ENCODE results near the gene ZBTB40.
A peak's percentile ranks its signal among the peaks of the same experiment; 100 is the strongest.

ZBTB40 gene

DNA sequence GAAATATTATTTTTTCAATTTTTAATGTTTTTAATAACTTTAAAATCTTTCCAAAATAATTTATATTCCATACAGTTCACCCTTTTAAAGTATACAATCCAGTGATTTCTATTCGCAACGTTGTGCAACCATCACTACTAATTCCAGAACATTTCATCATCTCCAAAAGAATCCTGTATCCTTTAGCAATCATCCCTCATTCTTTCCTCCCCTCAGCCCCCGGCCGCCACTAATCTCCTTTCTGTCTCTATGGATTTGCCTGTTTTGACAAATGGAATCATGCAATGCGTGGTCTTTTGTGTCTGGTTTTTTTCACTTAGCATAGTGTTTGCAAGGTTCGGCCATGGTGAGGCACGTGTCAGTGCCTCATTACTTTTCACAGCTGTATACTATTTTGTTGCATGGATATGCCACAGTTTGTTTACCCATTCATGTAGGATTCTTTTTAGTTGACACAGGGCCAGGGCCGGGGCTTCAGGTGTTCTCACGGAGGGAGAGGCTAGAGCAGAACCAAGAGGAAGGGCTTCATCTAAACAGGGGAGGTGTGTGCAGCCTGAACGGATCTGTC lies 40.6 kb upstream of the ZBTB40 start:
- no peak overlapping the region for H3K27ac ChIP-seq
- ChIA-PET POLR2A (ENCODE audit: low non-redundant PET) (no interaction called here), CTCF (interaction anchor here (0.6 kb wide), 1 partner anchor 116 kb away, joined by 5 read pairs; no protein-coding TSS in a partner anchor)
- no peak for DNase-seq (ENCODE audit: low spot score)
- TF ChIP-seq, protein P1, sequence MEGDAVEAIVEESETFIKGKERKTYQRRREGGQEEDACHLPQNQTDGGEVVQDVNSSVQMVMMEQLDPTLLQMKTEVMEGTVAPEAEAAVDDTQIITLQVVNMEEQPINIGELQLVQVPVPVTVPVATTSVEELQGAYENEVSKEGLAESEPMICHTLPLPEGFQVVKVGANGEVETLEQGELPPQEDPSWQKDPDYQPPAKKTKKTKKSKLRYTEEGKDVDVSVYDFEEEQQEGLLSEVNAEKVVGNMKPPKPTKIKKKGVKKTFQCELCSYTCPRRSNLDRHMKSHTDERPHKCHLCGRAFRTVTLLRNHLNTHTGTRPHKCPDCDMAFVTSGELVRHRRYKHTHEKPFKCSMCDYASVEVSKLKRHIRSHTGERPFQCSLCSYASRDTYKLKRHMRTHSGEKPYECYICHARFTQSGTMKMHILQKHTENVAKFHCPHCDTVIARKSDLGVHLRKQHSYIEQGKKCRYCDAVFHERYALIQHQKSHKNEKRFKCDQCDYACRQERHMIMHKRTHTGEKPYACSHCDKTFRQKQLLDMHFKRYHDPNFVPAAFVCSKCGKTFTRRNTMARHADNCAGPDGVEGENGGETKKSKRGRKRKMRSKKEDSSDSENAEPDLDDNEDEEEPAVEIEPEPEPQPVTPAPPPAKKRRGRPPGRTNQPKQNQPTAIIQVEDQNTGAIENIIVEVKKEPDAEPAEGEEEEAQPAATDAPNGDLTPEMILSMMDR (conservative IDR thresholded peaks at IDR 0.05; ENCODE audit: low read depth) = no peak

DNA sequence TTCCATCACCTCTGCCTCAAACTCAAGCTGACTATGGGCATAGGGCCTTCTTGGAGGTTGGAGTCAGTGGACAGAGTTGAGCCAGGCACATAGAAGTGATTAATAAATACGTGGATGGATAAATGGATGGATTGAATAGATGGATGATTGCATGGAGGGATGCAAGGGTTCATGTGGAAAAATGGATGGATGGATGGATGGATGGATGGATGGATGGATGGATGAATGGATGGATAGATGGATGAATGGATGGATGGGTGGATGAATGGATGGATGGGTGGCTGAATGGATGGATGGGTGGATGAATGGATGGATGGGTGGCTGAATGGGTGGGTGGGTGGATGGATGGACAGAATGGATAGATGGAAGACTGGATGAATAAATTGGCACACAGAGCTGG lies 40.1 kb upstream of the ZBTB40 start:
- no peak for DNase-seq (ENCODE audit: low spot score)
- ChIA-PET POLR2A (ENCODE audit: low non-redundant PET) (no interaction called here), CTCF (interaction anchor here (0.6 kb wide), 1 partner anchor 116 kb away, joined by 5 read pairs; no protein-coding TSS in a partner anchor)
- no peak overlapping the region for H3K27ac ChIP-seq
- TF ChIP-seq, protein P1 (conservative IDR thresholded peaks at IDR 0.05; ENCODE audit: low read depth) = no peak

DNA sequence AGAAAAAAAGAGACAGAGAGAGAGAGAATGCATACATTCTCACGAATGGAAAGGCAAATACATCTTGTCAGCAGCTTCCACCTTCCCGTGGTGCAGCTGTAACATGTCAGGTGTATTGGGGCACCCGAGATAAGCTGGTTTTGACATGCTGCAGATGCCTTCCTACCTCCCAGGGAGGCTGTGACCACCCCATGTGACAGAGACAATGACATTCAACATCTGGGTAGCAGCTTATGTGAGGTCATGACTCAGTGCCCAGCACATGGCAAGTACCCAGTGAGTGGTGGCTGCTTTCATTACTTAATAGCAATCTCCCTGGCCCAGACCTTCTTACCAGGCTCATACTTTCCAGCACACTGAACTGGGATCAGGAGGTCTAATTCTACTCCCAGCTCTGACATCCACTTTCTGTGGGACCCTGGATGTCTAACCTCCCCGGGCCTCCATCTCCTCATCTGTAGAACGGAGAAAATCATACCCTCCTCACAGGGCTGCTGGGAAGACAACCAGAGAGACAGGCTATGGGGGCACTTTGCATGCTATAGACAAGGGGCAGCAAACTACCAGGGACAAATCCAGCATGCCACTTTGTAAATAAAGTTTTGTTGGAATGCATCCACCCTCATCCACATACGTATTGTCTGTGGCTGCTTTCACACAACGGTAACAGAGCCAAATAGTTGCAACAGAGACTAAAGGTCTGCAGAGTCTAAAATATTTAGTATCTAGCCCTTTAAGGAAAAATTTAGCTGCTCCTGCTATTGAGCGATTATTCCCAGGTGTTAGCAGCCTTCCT lies 38.5 kb upstream of the ZBTB40 start:
- POLR2A ChIA-PET (ENCODE audit: low non-redundant PET) = no interaction called here
- CTCF ChIA-PET = interaction anchor here (0.5 kb wide), 1 partner anchor 198 kb away, joined by 3 read pairs; no protein-coding TSS in a partner anchor
- no peak overlapping the region for H3K27ac ChIP-seq
- TF ChIP-seq, protein P1 (conservative IDR thresholded peaks at IDR 0.05; ENCODE audit: low read depth) = no peak
- DNase-seq (ENCODE audit: low spot score) = peak; percentile 22

DNA sequence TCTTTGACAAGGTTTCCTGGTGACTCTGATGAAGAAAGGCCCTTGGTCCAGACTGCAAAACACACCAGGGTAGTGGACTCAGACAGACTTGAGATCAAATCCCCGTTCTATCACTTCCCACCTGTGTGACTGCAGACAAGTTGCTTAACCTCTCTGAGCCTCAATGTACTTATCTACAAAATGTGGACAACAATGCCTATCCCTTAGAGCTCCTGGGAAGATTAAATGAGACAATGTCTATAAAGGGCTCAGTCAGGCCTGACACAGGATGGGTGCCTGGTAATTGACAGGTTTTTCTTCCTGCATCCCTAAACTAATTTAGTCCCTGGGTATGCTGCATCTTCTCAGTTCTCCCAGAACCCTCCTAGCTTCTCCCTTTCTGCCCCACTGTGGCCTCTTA lies 37.9 kb upstream of the ZBTB40 start:
- no peak for DNase-seq (ENCODE audit: low spot score)
- no peak overlapping the region for H3K27ac ChIP-seq
- ChIA-PET POLR2A (ENCODE audit: low non-redundant PET) (no interaction called here), CTCF (interaction anchor here (0.7 kb wide), 1 partner anchor 309 kb away, joined by 3 read pairs; no protein-coding TSS in a partner anchor)
- TF ChIP-seq, protein P1 (conservative IDR thresholded peaks at IDR 0.05; ENCODE audit: low read depth) = no peak

DNA sequence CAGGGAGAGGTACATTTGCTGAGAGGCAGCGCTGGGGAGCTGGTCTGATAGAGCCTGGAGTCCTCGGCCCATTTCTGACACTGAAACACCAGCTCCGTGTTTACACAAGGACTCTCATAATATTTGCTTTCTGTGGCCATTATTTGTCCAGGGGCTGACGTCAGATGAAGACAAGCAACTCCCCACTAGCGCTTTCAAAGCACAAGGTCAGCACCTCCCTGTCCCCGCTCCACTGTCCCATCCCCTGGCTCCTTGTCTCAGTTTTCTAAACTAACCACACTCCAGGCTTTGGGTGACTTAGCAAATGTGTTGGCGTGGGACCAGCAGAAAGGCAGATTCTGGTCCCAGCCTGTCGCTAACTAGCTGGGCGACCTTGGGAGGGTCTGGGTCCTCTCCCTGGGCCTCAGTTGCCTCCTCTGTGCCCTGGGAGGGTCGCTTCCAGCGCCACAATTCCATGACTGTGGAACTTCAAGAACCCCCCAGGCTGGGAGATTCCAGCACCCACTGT lies 37.4 kb upstream of the ZBTB40 start:
- no peak for DNase-seq (ENCODE audit: low spot score)
- CTCF ChIA-PET = interaction anchor here (0.7 to 2.6 kb wide), 3 partner anchors 276 to 309 kb away, joined by 3 to 17 read pairs (median 3); no protein-coding TSS in a partner anchor
- TF ChIP-seq, protein P1 (conservative IDR thresholded peaks at IDR 0.05; ENCODE audit: low read depth) = no peak
- H3K27ac ChIP-seq = no peak overlapping the region
- POLR2A ChIA-PET (ENCODE audit: low non-redundant PET) = no interaction called here

DNA sequence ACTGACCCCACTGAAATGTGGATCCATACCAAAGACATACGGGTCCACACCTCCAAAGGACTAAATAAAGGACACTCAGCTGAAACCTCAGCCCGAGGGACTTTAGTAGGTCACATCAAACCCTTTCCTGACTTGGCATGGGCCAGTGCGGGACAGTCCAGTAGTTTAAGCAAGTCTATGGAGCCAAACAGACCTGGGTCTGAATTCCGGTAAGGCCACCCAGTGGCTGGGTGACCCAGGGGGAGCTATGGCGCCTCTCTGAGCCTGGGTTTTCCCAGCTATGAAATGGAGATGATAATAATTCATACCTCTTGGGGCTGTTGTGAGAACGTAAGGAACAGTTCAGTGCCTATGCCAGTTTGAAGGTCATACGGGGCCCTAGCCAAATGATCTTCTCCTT lies 36.2 kb upstream of the ZBTB40 start:
- ChIA-PET POLR2A (ENCODE audit: low non-redundant PET) (no interaction called here), CTCF (interaction anchor here (0.6 to 2.6 kb wide), 5 partner anchors 160 to 283 kb away, joined by 3 to 17 read pairs (median 3); no protein-coding TSS in a partner anchor)
- TF ChIP-seq, protein P1 (conservative IDR thresholded peaks at IDR 0.05; ENCODE audit: low read depth) = no peak
- no peak for DNase-seq (ENCODE audit: low spot score)
- H3K27ac ChIP-seq = no peak overlapping the region
